GM18909 (cell line): ENCODE measurements around the gene ATG4B.

Experiments
- ATAC-seq: cut with Tn5 transposase; IDR thresholded peaks from one replicate; pipeline ENCODE4 v1.9.1; 2021; ENCODE audit warnings: mild to moderate bottlenecking; ENCODE audit not compliant: unreplicated experiment, poor library complexity

Gene ATG4B

GRCh38 chr2:241680827-241681599, 43.5 kb downstream of the ATG4B start:
- ATAC-seq = no peak

GRCh38 chr2:241686324-241686649, 48.8 kb downstream of the ATG4B start:
- peak; percentile 23 for ATAC-seq

- peak; percentile 95 for ATAC-seq
These were observed 49.3 kb downstream of the ATG4B start, which contains the start of gene DTYMK for GRCh38 chr2:241686650-241687425. TSS of gene DTYMK (minus strand) at chr2:241686815. CDS start at chr2:241686783, 32 bp downstream.

- no peak for ATAC-seq
These were observed 51.8 kb downstream of the ATG4B start for GRCh38 chr2:241689306-241689705.

- ATAC-seq = no peak
These were observed 52.8 kb downstream of the ATG4B start for GRCh38 chr2:241690202-241690717.

- no peak for ATAC-seq
These were observed 55.0 kb downstream of the ATG4B start for GRCh38 chr2:241692448-241692847.

- ATAC-seq = no peak
These were observed 58.2 kb downstream of the ATG4B start for GRCh38 chr2:241695651-241696050.

GRCh38 chr2:241701149-241701398, 63.6 kb downstream of the ATG4B start:
- no peak for ATAC-seq

GRCh38 chr2:241701399-241702154, 64.1 kb downstream of the ATG4B start, which contains the start of gene ING5:
TSS of gene ING5 (plus strand) at chr2:241702039. CDS start at chr2:241702066, 27 bp downstream.
- ATAC-seq = peak; percentile 63

- peak; percentile 70 for ATAC-seq
These were observed 64.9 kb downstream of the ATG4B start for GRCh38 chr2:241702155-241703031.

GRCh38 chr2:241703032-241703604, 65.6 kb downstream of the ATG4B start:
- ATAC-seq = no peak

- ATAC-seq = no peak
These were observed 69.0 kb downstream of the ATG4B start for GRCh38 chr2:241706537-241706936.

- no peak for ATAC-seq
These were observed 71.4 kb downstream of the ATG4B start for GRCh38 chr2:241708879-241709278.

- no peak for ATAC-seq
These were observed 81.6 kb downstream of the ATG4B start for GRCh38 chr2:241719093-241719492.

- ATAC-seq = no peak
These were observed 82.6 kb downstream of the ATG4B start for GRCh38 chr2:241720099-241720498.

- ATAC-seq = no peak
These were observed 83.1 kb downstream of the ATG4B start for GRCh38 chr2:241720560-241720959.

GRCh38 chr2:241721852-241722251, 84.4 kb downstream of the ATG4B start:
- ATAC-seq = no peak

GRCh38 chr2:241722896-241723454, 85.5 kb downstream of the ATG4B start:
- ATAC-seq = no peak
